HG02759 (cell line): ENCODE measurements around the gene RINL.
A peak's percentile ranks its signal among the peaks of the same experiment; 100 is the strongest.
"Not testable (repeated sequence)": the region's sequence is repeated elsewhere in the genome, so short reads cannot be mapped to it uniquely, and the experiment has no call there.

Experiments
- ATAC-seq: cut with Tn5 transposase; IDR thresholded peaks from one replicate; pipeline ENCODE4 v1.9.1; 2021; ENCODE audit warnings: mild to moderate bottlenecking, moderate library complexity; ENCODE audit not compliant: unreplicated experiment

RINL gene

GRCh38 chr19:38836983-38837626 lies 41.0 kb downstream of the RINL start:
- ATAC-seq, result no peak

- no peak for ATAC-seq
These were observed 41.7 kb downstream of the RINL start for GRCh38 chr19:38836159-38836982.

DNA sequence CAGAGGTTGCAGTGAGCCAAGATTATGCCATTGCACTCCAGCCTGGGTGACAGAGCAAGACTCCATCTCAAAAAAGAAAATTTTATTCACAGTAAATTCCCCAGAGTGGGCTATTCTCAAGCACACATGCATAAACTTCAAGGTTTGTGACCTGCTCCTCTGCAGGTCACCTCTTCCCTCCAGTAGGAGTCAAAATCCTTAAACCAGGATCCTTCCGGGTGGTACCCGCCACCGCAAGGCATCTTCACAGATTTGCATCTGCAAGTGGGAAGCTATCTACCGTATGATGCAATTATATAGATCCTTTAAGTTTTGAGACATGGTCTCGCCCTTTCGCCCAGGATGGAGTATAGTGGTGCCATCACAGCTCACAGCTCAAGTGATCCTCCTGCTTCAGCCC lies 43.5 kb downstream of the RINL start:
- ATAC-seq, result no peak

DNA sequence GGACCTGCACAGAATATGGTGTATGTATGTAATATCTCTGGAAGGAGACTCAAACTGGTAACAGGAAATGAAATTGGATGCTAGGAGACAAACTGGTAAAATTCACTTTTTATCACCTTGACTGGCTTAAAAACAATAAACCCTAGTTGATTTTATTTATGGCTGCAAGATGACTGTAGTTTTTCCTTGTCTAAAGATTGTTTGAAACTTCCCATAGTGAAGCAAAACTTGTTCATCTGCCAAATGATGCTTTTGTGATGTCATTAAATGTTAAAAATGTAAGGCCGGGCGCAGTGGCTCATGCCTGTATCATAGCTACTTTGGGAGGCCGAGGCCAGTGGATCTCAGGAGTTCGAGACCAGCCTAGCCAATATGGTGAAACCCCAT lies 44.0 kb downstream of the RINL start:
- no peak for ATAC-seq

DNA sequence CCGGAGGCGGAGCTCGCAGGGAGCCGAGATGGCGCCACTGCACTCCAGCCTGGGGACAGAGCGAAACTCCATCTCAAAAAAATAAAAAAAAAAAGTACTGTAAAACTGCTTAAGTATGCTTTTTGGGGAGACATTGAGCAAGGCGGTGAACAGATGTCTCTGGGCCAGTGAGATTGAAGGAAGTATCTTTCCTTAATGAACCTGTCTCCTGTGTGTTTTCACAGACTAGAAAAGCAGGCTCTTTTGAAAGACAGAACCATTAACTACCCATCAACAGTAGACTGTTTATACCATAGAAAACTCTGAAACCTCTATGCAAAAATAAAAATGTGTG lies 45.0 kb downstream of the RINL start:
- no peak for ATAC-seq

DNA sequence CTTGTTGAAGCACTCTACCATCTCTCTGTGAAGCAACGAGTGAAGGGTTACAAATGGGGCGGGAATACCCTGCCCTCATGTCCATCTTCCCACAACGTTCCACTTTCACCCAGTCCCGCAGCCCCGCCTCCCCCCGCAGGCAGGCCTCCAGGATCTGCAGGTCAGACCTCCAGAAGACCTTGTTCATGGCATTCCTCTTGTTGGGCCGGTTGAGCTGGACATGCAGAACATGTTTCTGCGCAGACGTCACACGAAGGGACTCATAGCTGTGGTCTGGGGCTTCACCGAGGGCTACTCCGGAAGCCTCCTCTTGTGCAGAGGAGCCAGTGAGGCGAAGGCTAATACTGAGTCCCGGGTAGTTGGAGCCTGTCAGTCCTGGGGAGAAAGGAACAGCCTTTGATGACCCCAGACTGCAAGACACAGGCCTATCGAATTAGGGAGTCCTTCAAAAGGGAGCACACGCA lies 46.9 kb downstream of the RINL start:
- peak; percentile 48 for ATAC-seq

- ATAC-seq, result no peak
These were observed 47.9 kb downstream of the RINL start for GRCh38 chr19:38830039-38830733.

DNA sequence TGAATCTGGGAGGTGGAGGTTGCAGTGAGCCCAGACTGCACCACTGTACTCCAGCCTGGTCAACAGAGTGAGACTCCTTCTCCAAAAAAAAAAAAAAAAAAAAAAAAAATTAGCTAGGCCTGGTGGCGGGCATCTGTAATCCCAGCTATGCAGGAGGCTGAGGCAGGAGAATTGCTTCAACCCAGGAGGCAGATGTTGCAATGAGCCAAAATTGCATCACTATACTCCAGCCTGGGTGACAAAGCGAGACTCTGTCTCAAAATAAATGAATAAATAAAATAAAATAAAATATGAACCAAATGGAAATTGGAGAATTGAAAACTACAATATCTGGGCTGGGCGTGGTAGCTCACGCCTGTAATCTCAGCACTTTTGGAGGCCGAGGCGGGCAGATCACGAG lies 48.9 kb downstream of the RINL start:
- ATAC-seq, result not testable (repeated sequence)

GRCh38 chr19:38826856-38827551 lies 51.1 kb downstream of the RINL start:
- ATAC-seq, result no peak

GRCh38 chr19:38825936-38826335 lies 52.1 kb downstream of the RINL start:
- not testable (repeated sequence) for ATAC-seq

GRCh38 chr19:38821230-38821825 lies 56.7 kb downstream of the RINL start:
- not testable (repeated sequence) for ATAC-seq

- no peak for ATAC-seq
These were observed 58.7 kb downstream of the RINL start for GRCh38 chr19:38819231-38819920.
